ENCODE measurements around the gene COX7A2. TPM values are rescaled to one million over a fixed set of nuclear protein-coding genes. Genes with fewer than 3 reads are reported as not detected.

The COX7A2 gene
- total RNA-seq, 2 experiments from 2014 or later, result 481 to 485 TPM

DNA sequence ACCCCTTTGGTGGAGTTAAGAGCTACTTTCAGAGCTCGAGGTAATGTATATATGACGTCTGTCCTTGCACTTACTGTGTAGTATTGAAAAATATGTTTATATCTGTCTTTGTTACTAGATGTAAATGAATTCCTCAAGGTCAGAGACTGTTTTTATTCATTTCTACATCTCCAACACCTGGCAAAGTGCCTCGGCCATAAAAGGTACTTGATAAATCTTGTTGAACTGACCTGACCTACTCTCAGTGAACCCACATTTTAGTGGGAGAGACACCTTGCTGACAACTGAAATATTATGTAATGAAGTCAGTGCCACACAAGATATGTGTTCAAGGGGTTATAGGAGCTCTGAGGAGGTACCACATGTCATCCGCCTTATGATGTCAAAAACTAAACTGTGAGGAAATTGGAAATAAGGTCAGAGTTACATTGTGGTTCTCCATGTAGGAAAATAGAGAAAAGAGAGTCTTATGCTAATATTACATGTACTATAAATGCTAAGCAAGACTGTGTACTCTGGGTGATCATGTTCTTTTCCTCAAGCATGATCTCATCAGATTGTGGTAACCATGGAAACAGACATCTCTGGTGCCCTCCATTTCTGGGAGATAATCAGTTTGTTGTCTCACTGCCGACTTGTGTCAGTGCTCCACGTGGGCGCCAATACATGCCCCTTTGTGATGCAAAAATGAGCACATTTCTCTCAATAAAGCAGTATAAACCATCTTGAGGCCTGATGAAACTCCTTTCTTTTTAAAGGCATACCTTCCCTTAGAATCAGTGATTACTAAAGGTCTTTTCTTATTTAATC lies 46.7 kb upstream of the COX7A2 start:
- CTCF ChIA-PET, result no interaction called here
- POLR2A ChIA-PET, result no interaction called here
- Mint-ChIP-seq H3K9me3 (no peaks in the 10 kb centered on the region), H3K27me3 (no peaks in the 10 kb centered on the region), H3K27ac (no peak overlapping the region), H3K36me3 (ENCODE audit: low read depth) (peaks cover 8% of the 10 kb centered on the region), H3K4me3 (no peak overlapping the region), H3K4me1 (ENCODE audit: low read depth) (peaks cover 29% of the 10 kb centered on the region)
- TF ChIP-seq, protein P1, sequence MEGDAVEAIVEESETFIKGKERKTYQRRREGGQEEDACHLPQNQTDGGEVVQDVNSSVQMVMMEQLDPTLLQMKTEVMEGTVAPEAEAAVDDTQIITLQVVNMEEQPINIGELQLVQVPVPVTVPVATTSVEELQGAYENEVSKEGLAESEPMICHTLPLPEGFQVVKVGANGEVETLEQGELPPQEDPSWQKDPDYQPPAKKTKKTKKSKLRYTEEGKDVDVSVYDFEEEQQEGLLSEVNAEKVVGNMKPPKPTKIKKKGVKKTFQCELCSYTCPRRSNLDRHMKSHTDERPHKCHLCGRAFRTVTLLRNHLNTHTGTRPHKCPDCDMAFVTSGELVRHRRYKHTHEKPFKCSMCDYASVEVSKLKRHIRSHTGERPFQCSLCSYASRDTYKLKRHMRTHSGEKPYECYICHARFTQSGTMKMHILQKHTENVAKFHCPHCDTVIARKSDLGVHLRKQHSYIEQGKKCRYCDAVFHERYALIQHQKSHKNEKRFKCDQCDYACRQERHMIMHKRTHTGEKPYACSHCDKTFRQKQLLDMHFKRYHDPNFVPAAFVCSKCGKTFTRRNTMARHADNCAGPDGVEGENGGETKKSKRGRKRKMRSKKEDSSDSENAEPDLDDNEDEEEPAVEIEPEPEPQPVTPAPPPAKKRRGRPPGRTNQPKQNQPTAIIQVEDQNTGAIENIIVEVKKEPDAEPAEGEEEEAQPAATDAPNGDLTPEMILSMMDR (IDR thresholded peaks at IDR 0.05), result no peak
- DNase-seq (no peak), ATAC-seq (no peak)
- intact Hi-C loops (cut with micrococcal nuclease), result no loop called here

DNA sequence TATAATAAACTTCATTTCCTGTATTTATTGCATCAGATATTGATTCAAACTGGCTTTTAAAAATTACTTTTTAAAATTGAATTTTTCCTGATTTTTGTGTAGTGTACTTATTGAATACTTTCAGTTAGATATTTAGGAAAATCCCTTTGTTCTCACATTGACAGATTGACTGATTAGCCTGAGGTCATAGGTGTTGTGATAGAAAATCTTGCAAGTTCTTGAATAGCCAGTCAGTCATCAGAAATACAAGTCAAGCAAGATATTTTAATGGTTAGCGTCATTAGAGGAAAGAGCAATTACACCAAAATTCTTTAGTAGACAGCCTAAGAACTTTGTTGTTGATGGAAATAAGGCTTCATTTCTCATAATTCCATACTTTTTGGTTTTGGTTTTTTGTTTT lies 44.4 kb upstream of the COX7A2 start:
- no peaks in the 10 kb centered on the region for H3K9me3 Mint-ChIP-seq
- H3K4me1 Mint-ChIP-seq (ENCODE audit: low read depth), result peaks cover 29% of the 10 kb centered on the region
- no peaks in the 10 kb centered on the region for H3K27me3 Mint-ChIP-seq
- peaks cover 8% of the 10 kb centered on the region for H3K36me3 Mint-ChIP-seq (ENCODE audit: low read depth)
- H3K4me3 Mint-ChIP-seq, result no peak overlapping the region
- ATAC-seq (no peak), DNase-seq (no peak)
- ChIA-PET CTCF (interaction anchor here (1.3 kb wide), 1 partner anchor 20 kb away, joined by 3 read pairs; no protein-coding TSS in a partner anchor), POLR2A (no interaction called here)
- H3K27ac Mint-ChIP-seq, result peak overlapping the region; percentile 76
- intact Hi-C loops (cut with micrococcal nuclease), result no loop called here
- TF ChIP-seq, protein P1 (IDR thresholded peaks at IDR 0.05), result no peak

DNA sequence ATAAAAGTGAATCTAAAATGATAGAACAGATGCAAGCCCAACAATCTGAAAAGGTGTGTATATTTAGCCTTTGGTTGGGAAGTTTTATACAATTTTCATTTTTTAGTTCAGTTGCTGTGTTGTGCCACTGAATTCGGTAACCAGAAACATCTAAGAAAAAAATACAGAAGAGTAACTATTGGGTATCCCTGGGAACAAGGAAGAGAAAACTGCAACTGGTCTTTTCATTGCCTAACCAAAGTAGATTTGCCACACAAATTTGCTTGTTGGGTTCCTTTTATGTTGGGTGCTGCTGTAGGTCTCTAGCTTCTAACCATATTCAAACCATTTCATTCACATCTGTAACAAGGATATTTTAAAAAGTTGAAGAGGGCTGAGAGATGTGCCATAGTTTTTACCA lies 43.8 kb upstream of the COX7A2 start:
- ATAC-seq (no peak), DNase-seq (no peak)
- no peak overlapping the region for H3K4me3 Mint-ChIP-seq
- peaks cover 8% of the 10 kb centered on the region for H3K36me3 Mint-ChIP-seq (ENCODE audit: low read depth)
- intact Hi-C loops (cut with micrococcal nuclease), result no loop called here
- no peaks in the 10 kb centered on the region for H3K27me3 Mint-ChIP-seq
- no peaks in the 10 kb centered on the region for H3K9me3 Mint-ChIP-seq
- peaks cover 29% of the 10 kb centered on the region for H3K4me1 Mint-ChIP-seq (ENCODE audit: low read depth)
- ChIA-PET POLR2A (no interaction called here), CTCF (interaction anchor here (1.3 kb wide), 1 partner anchor 19 kb away, joined by 3 read pairs; no protein-coding TSS in a partner anchor)
- peak overlapping the region; percentile 76 for H3K27ac Mint-ChIP-seq
- TF ChIP-seq, protein P1 (IDR thresholded peaks at IDR 0.05), result no peak

DNA sequence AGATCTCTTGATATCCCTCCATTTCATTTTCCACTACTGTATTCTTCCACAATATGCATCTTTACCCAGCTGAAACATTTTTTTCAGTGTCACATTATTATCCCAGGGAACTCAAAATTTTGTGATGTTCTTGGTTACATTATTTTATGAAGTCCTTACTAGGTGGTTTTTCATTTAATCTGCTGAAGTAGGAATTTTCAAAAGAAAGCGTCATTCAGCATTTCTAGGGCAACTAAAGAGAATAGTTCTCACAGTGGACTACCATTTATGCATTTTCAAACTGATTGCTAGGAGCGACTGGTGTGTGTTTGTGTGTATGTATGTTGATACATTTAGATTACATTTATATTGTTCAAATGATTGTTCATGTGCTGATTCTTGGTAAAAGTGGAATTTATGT lies 43.4 kb upstream of the COX7A2 start:
- POLR2A ChIA-PET, result no interaction called here
- CTCF ChIA-PET, result interaction anchor here (1.3 kb wide), 1 partner anchor 19 kb away, joined by 3 read pairs; no protein-coding TSS in a partner anchor
- Mint-ChIP-seq H3K36me3 (ENCODE audit: low read depth) (peaks cover 8% of the 10 kb centered on the region), H3K9me3 (no peaks in the 10 kb centered on the region), H3K4me3 (no peak overlapping the region), H3K27ac (peak overlapping the region; percentile 76), H3K27me3 (no peaks in the 10 kb centered on the region), H3K4me1 (ENCODE audit: low read depth) (peaks cover 29% of the 10 kb centered on the region)
- TF ChIP-seq, protein P1 (IDR thresholded peaks at IDR 0.05), result no peak
- DNase-seq, result no peak
- intact Hi-C loops (cut with micrococcal nuclease), result no loop called here
- no peak for ATAC-seq

DNA sequence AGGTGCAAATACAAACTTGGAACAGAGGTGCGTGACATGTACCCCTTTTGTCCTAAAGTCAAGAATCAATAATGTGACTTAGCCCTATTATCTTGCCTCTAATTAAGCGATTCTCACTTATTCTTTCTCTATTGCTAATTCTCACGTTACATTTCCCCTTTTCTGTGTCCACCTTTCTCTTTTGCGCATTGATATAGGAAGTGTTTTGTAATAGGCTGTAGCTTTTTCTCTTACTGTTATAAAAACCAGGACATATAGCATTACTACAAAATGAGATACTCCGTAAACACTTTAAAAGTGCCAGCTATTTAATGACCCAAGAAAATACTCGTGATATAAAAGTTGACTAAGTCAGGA lies 41.7 kb upstream of the COX7A2 start:
- Mint-ChIP-seq H3K27ac (no peak overlapping the region), H3K27me3 (no peaks in the 10 kb centered on the region), H3K4me1 (ENCODE audit: low read depth) (peaks cover 38% of the 10 kb centered on the region), H3K9me3 (no peaks in the 10 kb centered on the region), H3K4me3 (no peak overlapping the region), H3K36me3 (ENCODE audit: low read depth) (peaks cover 8% of the 10 kb centered on the region)
- no peak for ATAC-seq
- intact Hi-C loops (cut with micrococcal nuclease), result loop anchor here (2.0 kb wide), 1 partner anchor 42 kb away; the partner anchor contains the start of gene COX7A2
- no peak for DNase-seq
- TF ChIP-seq, protein P1 (IDR thresholded peaks at IDR 0.05), result no peak
- ChIA-PET CTCF (interaction anchor here (0.6 to 4.2 kb wide), 3 partner anchors 12 to 76 kb away, joined by 3 to 41 read pairs (median 12); no protein-coding TSS in a partner anchor), POLR2A (interaction anchor here (0.6 to 2.6 kb wide), 4 partner anchors 9 to 316 kb away, joined by 3 to 22 read pairs (median 4); partner anchors contain the start of genes COX7A2 and SENP6)
